Lower leg skin (tissue), 3 donors: ENCODE results near the gene UPB1.

Experiments
- CTCF ChIP-seq, 3 donors: fragments of 450-650 bp; IDR thresholded peaks; one replicate each; pipeline ENCODE4 v1.5.1; 2016; ENCODE audit warnings: antibody characterized with exemption in 3 of 3, mild to moderate bottlenecking in 3 of 3, moderate library complexity in 2 of 3
- POLR2A ChIP-seq, 2 donors: fragments of 450-650 bp; IDR thresholded peaks; one replicate each; pipeline ENCODE4 v1.6.1; 2016 to 2017; ENCODE audit warnings: antibody characterized with exemption in 2 of 2, mild to moderate bottlenecking in 1 of 2, moderate library complexity in 1 of 2

GRCh38 chr22:24474221-24474620 lies 20.9 kb upstream of the UPB1 start:
- TF ChIP-seq CTCF (IDR thresholded peaks at IDR 0.05) (no peak), POLR2A (IDR thresholded peaks at IDR 0.05) (no peak)
